GM19438 (cell line): ENCODE data around the gene ERMARD.

Experiments
- ATAC-seq: cut with Tn5 transposase; IDR thresholded peaks from one replicate; pipeline ENCODE4 v1.9.1; 2021; ENCODE audit warnings: low read depth; ENCODE audit not compliant: unreplicated experiment

ERMARD gene

GRCh38 chr6:169800116-169800667 is 48.8 kb downstream of the ERMARD start:
- no peak for ATAC-seq

- peak; percentile 41 for ATAC-seq
These were observed 49.4 kb downstream of the ERMARD start for GRCh38 chr6:169800668-169801395.

GRCh38 chr6:169801396-169802160 is 50.2 kb downstream of the ERMARD start:
- no peak for ATAC-seq

DNA sequence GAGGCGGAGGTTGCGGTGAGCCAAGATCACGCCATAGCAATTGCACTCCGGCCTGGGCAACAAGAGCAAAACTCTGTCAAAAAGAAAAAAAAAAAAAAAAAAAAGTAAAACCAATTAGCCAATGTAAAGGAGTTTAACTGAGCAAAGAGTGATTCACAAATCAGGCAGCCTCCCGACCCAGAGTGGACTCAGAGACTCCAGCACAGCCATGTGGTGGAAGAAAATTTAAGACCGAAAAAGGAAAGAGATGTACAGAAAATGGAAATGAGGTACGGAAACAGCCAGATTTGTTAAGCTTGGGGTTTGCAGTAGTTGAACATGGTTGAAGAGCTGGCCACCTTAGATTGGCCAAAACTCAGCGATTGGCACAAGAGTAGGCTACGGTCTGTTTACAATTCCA is 51.4 kb downstream of the ERMARD start:
- no peak for ATAC-seq

DNA sequence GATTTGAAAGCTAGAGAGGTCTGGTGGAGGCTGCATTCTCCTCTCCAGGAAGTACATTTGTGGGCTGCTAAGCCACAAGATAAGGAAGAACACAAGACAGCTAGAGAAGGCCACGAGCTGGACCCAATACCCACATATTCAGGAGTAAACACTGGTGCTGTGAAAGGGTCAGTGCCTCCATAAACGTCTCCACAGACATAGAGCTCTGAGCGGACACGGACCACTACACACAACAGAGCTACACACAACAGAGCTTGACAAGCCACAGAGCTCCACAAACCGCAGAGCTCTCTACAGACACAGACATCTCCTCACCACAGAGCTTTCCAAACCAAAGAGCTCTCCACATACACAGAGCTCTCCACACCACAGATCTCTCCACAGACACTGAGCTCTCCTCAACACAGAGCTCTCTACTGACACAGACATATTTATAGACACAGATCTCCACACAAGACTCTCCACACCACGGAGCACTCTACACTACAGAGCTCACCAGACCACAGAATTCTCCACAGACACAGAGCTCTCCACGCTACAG is 51.9 kb downstream of the ERMARD start:
- ATAC-seq: peak; percentile 63

- ATAC-seq: no peak
These were observed 52.5 kb downstream of the ERMARD start for GRCh38 chr6:169803816-169804340.

- ATAC-seq: no peak
These were observed 53.0 kb downstream of the ERMARD start for GRCh38 chr6:169804427-169804826.

DNA sequence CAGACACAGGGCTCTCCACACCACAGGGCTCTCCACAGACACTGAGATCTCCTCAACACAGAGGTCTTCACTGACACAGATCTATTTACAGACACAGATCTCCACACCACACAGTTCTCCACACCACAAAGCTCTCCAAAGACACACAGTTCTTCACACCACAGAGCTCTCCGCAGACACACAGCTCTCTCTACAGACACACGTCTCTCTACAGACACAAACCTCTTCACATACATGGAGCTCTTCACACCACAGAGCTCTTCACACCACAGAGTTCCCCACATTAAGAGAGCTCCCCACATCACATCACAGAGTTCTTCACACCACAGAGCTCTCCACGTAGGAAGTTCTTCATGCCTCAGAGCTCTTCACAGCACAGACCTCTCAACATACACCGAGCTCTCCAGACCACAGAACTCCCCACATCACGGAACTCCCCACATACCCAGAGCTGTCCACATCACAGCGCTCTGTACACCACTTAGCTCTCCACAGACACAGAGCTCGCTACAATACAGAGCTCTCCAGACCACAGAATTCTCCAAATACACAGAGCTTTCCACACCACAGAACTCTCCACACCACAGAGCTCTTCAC is 53.9 kb downstream of the ERMARD start:
- ATAC-seq: no peak

GRCh38 chr6:169806701-169807100 is 55.3 kb downstream of the ERMARD start:
- no peak for ATAC-seq

GRCh38 chr6:169807229-169807628 is 55.8 kb downstream of the ERMARD start:
- ATAC-seq: no peak

DNA sequence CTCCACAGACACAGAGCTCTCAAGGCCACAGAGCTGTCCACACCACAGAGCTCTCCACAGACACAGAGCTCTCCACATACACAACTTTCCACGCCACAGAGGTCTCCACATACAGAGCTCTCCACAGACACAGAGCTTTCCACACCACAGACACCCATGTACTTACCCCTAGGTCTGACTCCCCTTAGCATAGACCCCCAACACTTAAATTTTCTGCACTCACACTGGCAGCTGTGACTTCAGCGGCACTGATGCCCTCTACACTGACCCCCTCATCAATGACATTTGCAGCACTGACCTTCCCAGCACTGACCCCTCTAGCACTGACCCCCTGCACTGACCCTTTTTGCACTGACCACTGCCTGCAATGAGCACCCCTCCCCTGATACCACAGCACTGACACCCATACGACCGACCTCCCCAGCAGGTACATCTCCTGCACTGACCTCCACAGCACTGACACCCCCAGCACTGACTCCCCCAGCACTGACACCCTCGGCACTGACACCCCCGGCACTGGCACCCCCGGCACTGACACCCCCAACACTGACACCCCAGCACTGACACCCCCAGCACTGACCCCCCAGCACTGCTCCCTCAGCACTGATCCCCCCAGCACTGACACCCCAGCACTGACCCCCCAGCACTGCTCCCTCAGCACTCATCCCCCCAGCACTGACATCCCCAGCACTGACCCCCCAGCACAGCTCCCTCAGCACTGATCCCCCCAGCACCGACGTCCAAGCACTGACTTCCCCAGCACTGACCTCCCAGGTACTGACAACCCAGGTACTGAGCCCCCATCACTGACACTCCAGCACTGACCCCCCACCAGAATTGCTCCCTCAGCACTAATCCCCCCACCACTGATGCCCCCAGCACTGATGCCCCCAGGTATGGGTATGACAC is 56.5 kb downstream of the ERMARD start:
- ATAC-seq: no peak

DNA sequence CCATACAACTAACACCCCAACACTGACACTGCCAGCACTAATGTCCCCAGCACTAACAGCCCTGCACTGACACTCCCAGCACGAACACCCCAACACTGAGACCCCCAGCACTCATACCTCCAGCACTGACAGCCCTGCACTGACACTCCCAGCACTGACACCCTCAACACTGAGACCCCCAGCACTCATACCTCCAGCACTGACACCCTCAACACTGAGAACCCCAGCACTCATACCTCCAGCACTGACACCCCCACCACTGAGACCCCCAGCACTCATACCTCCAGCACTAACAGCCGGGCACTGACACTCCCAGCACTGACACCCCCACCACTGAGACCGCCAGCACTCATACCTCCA is 57.2 kb downstream of the ERMARD start:
- no peak for ATAC-seq

- ATAC-seq: no peak
These were observed 58.0 kb downstream of the ERMARD start for GRCh38 chr6:169809386-169809785.

- no peak for ATAC-seq
These were observed 58.9 kb downstream of the ERMARD start for GRCh38 chr6:169810066-169810989.

DNA sequence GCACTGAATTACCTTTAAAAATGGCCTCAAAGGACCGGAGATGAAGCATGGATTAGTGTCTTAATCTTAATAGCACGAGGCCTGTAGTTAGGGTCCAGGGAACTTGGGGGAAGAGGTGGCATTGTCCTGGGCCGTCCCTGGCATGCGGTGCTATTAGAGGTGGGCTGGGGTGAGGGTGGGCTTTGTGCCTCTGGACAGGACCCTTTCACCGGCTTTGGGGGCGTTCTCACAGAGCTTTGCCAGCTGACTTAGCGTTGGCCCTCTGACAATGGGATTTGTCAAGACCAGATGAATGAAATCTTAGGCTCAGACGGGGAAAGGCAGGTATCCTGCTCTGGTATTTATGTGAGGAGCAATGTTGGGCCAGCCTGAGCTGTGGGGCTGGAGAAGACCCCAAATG is 59.6 kb downstream of the ERMARD start:
- no peak for ATAC-seq

- no peak for ATAC-seq
These were observed 60.3 kb downstream of the ERMARD start for GRCh38 chr6:169811521-169812256.

- ATAC-seq: no peak
These were observed 60.8 kb downstream of the ERMARD start for GRCh38 chr6:169812257-169812644.

DNA sequence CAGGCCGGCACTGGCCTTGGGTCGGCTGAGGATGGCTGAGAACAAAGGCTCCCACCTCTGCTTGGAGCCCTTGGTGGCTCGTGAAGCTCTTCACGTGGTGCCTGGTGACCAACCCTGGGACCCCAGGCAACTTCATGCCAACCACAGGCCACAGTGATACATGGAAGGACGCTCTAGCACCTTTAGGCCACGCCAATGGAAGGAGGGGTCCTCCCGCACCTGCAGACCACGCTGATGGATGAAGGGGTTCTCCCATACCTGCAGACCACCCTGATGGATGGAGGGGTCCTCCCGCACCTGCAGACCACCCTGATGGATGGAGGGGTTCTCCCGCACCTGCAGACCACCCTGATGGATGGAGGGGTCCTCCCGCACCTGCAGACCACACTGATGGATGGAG is 62.5 kb downstream of the ERMARD start:
- ATAC-seq: no peak
